ENCODE measurements around the gene SUN5.

DNA sequence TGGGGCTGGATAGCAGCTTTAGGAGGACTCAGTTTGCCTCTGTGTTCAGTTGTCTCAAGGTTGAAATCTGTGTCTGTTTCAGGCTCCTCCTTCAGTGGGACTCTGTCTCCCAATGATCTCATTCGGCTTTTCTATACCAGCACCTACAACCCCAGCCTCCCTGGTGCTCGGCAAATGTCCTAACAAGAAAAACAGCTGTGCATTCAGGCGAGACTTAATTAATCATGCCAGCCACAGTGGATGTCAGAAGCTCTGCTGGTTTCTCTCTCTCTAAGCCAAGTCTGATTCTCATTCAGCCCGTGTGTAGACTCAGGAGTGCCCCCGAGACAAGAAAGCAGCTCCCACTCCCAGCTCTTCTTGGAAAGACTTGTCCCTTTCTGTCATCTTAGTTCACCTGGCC lies 46.8 kb downstream of the SUN5 start:
- TF ChIP-seq EP300 (IDR thresholded peaks at IDR 0.05) (no peak), CTCF (IDR thresholded peaks at IDR 0.05) (no peak)

Data from ovary (tissue), 3 donors.